ENCODE measurements around the gene B3GNT5. TPM values are rescaled to one million over a fixed set of nuclear protein-coding genes. Genes with fewer than 3 reads are reported as not detected.

The B3GNT5 gene
- total and polyA plus RNA-seq, 9 of the 15 experiments (the other 6 are each of a cell fraction or from before 2014, with no cell fraction given) = 8.8 to 23.8 (median 14.4) TPM

DNA sequence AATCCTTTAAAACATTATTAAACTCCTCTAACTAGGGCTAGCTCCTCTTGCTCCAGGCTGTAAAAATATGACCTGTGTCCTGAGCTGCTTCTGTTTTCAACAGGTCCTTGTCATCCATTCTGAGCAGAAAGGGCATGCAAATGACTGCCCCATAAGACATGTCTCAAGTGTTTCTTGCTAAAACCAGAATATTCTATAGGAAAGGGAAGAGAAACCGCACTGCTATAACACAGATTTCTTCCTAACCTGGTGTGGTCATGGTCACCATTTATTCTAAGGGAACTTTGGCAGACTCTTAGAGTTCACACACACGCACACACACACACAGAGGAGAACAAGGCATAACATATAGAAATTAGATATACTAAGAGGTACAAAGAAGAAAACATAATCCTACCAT lies 34.2 kb upstream of the B3GNT5 start:
- H2AFZ ChIP-seq (ENCODE audit: low read depth, low read length) = no peak overlapping the region
- intact Hi-C loops (cut with micrococcal nuclease) (no loop called here), in situ Hi-C loops (cut with MboI) (no loop called here)
- DNase-seq (ENCODE audit: extremely low read depth in 1 of 4, low spot score in 3 of 4) = no peak
- H3K4me2 ChIP-seq (ENCODE audit: insufficient read depth, low read length) = no peak overlapping the region
- no peaks in the 10 kb centered on the region for H3K79me2 ChIP-seq (ENCODE audit: control insufficient read depth, insufficient read depth, low read length)
- TF ChIP-seq, protein P1, sequence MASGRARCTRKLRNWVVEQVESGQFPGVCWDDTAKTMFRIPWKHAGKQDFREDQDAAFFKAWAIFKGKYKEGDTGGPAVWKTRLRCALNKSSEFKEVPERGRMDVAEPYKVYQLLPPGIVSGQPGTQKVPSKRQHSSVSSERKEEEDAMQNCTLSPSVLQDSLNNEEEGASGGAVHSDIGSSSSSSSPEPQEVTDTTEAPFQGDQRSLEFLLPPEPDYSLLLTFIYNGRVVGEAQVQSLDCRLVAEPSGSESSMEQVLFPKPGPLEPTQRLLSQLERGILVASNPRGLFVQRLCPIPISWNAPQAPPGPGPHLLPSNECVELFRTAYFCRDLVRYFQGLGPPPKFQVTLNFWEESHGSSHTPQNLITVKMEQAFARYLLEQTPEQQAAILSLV (tag; IDR thresholded peaks at IDR 0.05) = no peak
- TF ChIP-seq SRSF1 (IDR thresholded peaks at IDR 0.05; ENCODE audit: low read depth, low read length) = no peak
- TF ChIP-seq, protein P2, sequence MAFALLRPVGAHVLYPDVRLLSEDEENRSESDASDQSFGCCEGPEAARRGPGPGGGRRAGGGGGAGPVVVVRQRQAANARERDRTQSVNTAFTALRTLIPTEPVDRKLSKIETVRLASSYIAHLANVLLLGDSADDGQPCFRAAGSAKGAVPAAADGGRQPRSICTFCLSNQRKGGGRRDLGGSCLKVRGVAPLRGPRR (CRISPR knock-in tag; IDR thresholded peaks at IDR 0.05) = no peak
- no peak for TF ChIP-seq BRD4 (IDR thresholded peaks at IDR 0.05)
- TF ChIP-seq MEF2D (tag; conservative IDR thresholded peaks at IDR 0.05; ENCODE audit: low read depth) = no peak
- TF ChIP-seq ARID1B (IDR thresholded peaks at IDR 0.05) = no peak
- TF ChIP-seq, protein P3, sequence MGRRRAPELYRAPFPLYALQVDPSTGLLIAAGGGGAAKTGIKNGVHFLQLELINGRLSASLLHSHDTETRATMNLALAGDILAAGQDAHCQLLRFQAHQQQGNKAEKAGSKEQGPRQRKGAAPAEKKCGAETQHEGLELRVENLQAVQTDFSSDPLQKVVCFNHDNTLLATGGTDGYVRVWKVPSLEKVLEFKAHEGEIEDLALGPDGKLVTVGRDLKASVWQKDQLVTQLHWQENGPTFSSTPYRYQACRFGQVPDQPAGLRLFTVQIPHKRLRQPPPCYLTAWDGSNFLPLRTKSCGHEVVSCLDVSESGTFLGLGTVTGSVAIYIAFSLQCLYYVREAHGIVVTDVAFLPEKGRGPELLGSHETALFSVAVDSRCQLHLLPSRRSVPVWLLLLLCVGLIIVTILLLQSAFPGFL (CRISPR knock-in tag; IDR thresholded peaks at IDR 0.05) = no peak
- TF ChIP-seq KLF6 (CRISPR knock-in tag; IDR thresholded peaks at IDR 0.05; ENCODE audit: borderline replicate concordance) = no peak
- no peaks in the 10 kb centered on the region for H4K20me1 ChIP-seq (replicated peaks; ENCODE audit: control insufficient read depth, insufficient read depth, low read length)
- ATAC-seq = no peak
- no peak overlapping the region for H3K27ac ChIP-seq (ENCODE audit: extremely low read depth, low read depth, low read length)
- no peaks in the 10 kb centered on the region for H3K9me3 ChIP-seq (replicated peaks; ENCODE audit: control insufficient read depth, insufficient read depth, low read depth, low read length)
- FAIRE-seq = no peak
- no peaks in the 10 kb centered on the region for H3K9me1 ChIP-seq (ENCODE audit: control insufficient read depth, insufficient read depth, low read length)
- H3K36me3 ChIP-seq (ENCODE audit: control insufficient read depth, insufficient read depth, low read length) = no peaks in the 10 kb centered on the region
- ChIA-PET CTCF (ENCODE audit: low intra/inter-chr PET ratio) (no interaction called here), POLR2A (interaction anchor here (1.2 to 1.9 kb wide), 2 partner anchors 9 to 11 kb away, joined by 4 to 6 read pairs; no protein-coding TSS in a partner anchor)
- H3K9ac ChIP-seq (ENCODE audit: insufficient read depth in 1 of 2, low read depth in 2 of 2, low read length in 2 of 2) = no peak overlapping the region
- no TSS peak for BruUV-seq (replicated peaks)
- H3K27me3 ChIP-seq (ENCODE audit: control insufficient read depth in 2 of 2, insufficient read depth in 2 of 2, low read length in 2 of 2) = no peaks in the 10 kb centered on the region
- peaks cover 0 to 9% of the 10 kb centered on the region in 2 experiments; a peak in 3 of 5 replicates for H3K4me1 ChIP-seq (replicated peaks in 1 of 2; ENCODE audit: control insufficient read depth in 2 of 2, insufficient read depth in 2 of 2, low read length in 2 of 2)
- WGBS (ENCODE audit: insufficient coverage, low coverage, missing lambda C conversion rate) = 53% methylated on average over 2 of the region's 2 CpGs
- H3K4me3 ChIP-seq = no peak overlapping the region
